ENCODE data around the gene MS4A1. TPM values are rescaled to one million over a fixed set of nuclear protein-coding genes. Genes with fewer than 3 reads are reported as not detected.

The MS4A1 gene
- total and polyA plus RNA-seq, 5 donors from 2014 or later, result 0.52 to 3.6 (median 1.2) TPM

- Histone ChIP-seq H3K27ac (ENCODE audit: insufficient read depth, low read length, poor library complexity, severe bottlenecking) (no peak within 1 kb of the TSS), H3K36me3 (ENCODE audit: control insufficient read depth, insufficient read depth, low read length) (no peaks in the 10 kb centered on the region), H3K9me3 (ENCODE audit: control insufficient read depth in 2 of 2, low read length in 2 of 2) (no peaks in the 10 kb centered on the region), H3K4me3 (ENCODE audit: low read depth, low read length) (no peak within 1 kb of the TSS), H3K27me3 (ENCODE audit: control insufficient read depth, insufficient read depth, low read length) (peaks cover 1% of the 10 kb centered on the region), H3K4me1 (ENCODE audit: control insufficient read depth, insufficient read depth, low read length, poor library complexity, severe bottlenecking) (no peaks in the 10 kb centered on the region)
- no peak for ATAC-seq (ENCODE audit: low read depth in 2 of 2)
- no peak for DNase-seq
- Mint-ChIP-seq H3K27me3 (peaks cover 12% of the 10 kb centered on the region), H3K9me3 (peaks cover 0 to 5% (median 2%) of the 10 kb centered on the region in 7 donors), H3K4me1 (no peaks in the 10 kb centered on the region), H3K27ac (no peak within 1 kb of the TSS), H3K4me3 (no peak within 1 kb of the TSS), H3K36me3 (no peaks in the 10 kb centered on the region)
These were observed 59.7 kb downstream of the MS4A1 start, which contains the start of gene MS4A13 for GRCh38 chr11:60515144-60515855. Gene MS4A13, plus strand, starts transcription at chr11:60515392. Its CDS starts 2,692 bp downstream, at chr11:60518084.

Other genes with a start within 250 kb of the MS4A1 start
- 1.0 TPM for gene MS4A4E, start 212.7 kb upstream of the MS4A1 start, total RNA-seq
- not detected for gene MS4A4E, start 212.7 kb upstream of the MS4A1 start, polyA plus RNA-seq
- not detected for gene MS4A4A, start 175.2 kb upstream of the MS4A1 start, total RNA-seq
- not detected for gene MS4A4A, start 175.2 kb upstream of the MS4A1 start, polyA plus RNA-seq
- gene MS4A6E, start 128.6 kb upstream of the MS4A1 start, total RNA-seq, result not detected
- gene MS4A6E, start 128.6 kb upstream of the MS4A1 start, polyA plus RNA-seq, result not detected
- gene MS4A7, start 77.3 kb upstream of the MS4A1 start, total RNA-seq, result 0.86 TPM
- under 1 TPM in 2 of 4 donors, not detected in 2; 0.40 to 0.83 TPM for gene MS4A7, start 77.3 kb upstream of the MS4A1 start, polyA plus RNA-seq
- gene MS4A14, start 59.4 kb upstream of the MS4A1 start, total RNA-seq, result not detected
- gene MS4A14, start 59.4 kb upstream of the MS4A1 start, polyA plus RNA-seq, result not detected
- not detected for gene MS4A5, start 26.3 kb upstream of the MS4A1 start, total RNA-seq
- gene MS4A5, start 26.3 kb upstream of the MS4A1 start, polyA plus RNA-seq, result not detected
- gene MS4A12, start 36.9 kb downstream of the MS4A1 start, total RNA-seq, result not detected
- not detected for gene MS4A12, start 36.9 kb downstream of the MS4A1 start, polyA plus RNA-seq
- gene MS4A13, start 59.5 kb downstream of the MS4A1 start, total RNA-seq, result not detected
- not detected for gene MS4A13, start 59.5 kb downstream of the MS4A1 start, polyA plus RNA-seq
- gene MS4A8, start 243.8 kb downstream of the MS4A1 start, total RNA-seq, result not detected
- not detected for gene MS4A8, start 243.8 kb downstream of the MS4A1 start, polyA plus RNA-seq

Data from CD4-positive, CD25-positive, alpha-beta regulatory T cell (primary cell).